Pulmonary artery endothelial cell (primary cell): ENCODE data around the gene ARNT2. TPM values are rescaled to one million over a fixed set of nuclear protein-coding genes. Genes with fewer than 3 reads are reported as not detected.

Source experiments
- DNase-seq: peaks from one replicate; pipeline ENCODE4 v3.0.0-alpha.2; 2011; ENCODE audit warnings: low read depth, low spot score
- total RNA-seq: library from RNA; depleted of rRNA; stranded (reverse); fragments of >200 nt; gene quantifications from 2 replicates; pipeline ENCODE4 v1.2.3, GENCODE V29; 2014

ARNT2 gene
- total RNA-seq, 1 donor from 2014 or later, result 0.13 TPM

DNA sequence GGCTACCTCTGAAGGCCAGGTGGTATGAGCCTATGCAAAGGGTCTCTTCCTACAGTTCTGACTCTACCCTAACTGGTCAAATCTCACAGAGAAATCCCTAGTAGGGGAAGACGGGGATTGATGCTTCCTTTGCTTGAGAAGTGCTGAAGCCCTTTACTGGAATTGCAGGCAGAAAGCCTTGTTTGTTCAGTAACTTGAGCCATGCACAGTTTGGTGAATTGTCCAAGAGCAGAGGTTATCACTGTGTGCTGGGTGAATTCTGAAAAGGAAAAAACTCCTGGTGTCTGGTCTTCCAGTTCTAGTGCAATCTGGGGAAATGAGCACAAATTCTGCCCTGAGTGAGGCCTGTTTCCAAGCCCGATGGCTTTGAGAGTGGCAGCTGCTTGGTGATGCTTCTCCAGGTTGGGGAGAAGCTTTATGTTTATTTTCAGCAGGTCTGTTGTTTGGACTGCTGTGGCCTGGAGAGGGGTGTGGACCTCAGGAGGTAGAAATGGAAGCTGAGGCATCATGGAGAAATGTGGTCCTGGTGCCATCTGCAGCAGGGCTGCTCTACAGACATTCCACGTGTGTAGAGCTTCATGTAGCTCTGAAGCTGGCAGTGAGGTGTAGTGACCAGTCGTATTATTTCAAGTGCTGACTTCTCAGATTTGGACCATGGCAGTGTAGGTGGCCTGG is 60.9 kb downstream of the ARNT2 start:
- DNase-seq, result no peak

DNA sequence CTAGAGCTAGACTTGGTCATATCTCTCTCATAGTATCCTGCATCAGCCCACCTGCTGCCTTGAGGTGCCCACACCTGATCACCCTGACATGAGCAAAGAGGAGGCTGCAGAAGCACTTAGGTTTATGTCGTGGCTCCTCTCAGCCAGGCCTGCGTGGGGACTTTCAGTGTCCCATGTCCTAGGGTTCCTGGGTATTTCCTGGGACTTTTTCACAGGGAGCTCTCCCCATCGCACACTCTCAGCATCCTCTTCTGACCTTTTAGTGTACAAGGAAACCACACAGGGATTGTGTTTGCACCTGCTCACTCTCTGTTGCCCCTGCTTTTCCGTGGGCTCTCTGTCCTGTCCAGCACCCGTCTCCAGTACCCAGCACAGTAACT is 61.4 kb downstream of the ARNT2 start:
- DNase-seq, result no peak

GRCh38 chr15:80466543-80466942 is 62.4 kb downstream of the ARNT2 start:
- no peak for DNase-seq

DNA sequence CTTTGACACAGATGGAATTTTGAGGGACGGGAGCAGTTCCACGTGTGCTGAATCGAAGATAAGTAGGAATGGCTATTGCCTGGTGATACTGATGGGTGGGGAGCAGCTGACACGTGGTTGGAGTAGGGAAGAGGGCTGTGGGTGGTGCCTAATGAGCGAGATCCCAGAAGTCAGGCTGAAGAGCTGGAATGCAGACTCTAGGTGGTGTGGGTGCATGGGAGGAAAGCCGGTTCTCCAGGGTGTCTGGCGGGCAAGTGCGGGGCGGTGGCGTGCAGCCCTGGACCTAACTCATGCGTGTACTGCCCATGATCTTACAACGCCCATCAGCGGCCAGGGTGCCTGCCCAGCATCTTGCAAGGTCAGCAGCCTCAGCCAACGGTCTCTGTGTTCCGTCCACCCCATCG is 63.1 kb downstream of the ARNT2 start:
- DNase-seq, result no peak

DNA sequence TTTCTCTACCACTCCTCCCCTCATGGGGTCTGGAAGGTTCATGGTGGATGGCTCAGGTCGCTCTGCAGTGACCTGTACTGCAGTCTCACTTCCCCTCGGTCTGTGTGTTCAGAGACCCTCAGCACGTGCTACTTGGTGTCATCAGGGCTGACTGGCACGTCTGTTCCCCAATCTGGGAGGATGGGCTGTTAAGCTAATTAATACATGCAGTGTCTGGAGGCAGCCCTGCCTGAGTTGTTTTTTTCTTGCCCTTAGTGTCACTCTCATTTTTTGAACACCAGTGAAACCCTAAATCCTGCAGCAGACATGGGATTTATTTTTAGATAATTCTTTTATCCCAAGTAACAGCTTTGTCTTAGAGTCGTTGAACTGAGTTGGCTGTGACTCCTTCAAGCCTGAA is 64.6 kb downstream of the ARNT2 start:
- no peak for DNase-seq

- DNase-seq, result no peak
Observed at GRCh38 chr15:80471881-80472280, 67.7 kb downstream of the ARNT2 start.

GRCh38 chr15:80473286-80474223 is 69.4 kb downstream of the ARNT2 start:
- no peak for DNase-seq

DNA sequence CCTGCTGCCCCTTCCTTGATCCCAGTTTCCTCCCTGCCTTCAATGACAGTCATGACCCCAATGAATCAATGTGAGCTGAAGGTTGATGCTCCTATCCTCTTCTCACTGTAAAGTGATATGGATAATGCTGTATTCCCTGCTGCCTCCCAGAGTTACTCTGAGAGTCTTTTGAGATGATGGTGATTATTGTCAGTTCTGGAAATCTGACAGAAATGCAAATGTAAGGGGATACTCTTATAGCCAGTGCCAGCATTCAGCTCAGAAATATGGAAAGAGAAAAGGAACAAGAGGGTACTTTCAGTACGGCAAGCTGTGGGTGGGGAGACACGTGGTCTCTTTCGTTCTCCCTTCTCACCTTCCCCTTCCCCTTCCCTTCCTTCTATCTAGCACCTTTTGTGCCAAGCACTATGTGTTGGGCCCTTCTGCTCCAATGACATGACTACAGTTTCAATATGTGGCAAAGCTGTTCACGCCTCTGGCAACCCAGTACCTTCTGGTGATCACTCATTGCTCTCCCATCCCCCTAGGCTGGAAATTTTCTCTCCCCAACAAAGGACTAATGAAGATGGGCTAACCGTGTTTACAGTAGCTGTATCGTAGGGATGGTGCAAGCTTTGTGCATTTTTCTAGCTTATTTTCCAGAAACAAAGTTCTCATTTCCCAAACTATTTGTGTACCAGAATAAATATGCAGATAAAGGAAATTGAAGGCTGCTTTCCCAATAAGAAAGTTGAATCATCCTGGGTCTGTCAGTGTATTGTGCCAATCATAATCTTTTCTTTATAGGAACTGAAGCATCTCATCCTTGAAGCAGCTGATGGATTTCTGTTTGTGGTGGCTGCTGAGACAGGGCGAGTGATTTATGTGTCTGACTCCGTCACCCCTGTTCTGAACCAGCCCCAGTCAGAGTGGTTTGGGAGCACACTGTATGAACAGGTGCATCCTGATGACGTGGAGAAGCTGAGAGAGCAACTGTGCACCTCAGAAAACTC is 70.3 kb downstream of the ARNT2 start:
- no peak for DNase-seq

DNA sequence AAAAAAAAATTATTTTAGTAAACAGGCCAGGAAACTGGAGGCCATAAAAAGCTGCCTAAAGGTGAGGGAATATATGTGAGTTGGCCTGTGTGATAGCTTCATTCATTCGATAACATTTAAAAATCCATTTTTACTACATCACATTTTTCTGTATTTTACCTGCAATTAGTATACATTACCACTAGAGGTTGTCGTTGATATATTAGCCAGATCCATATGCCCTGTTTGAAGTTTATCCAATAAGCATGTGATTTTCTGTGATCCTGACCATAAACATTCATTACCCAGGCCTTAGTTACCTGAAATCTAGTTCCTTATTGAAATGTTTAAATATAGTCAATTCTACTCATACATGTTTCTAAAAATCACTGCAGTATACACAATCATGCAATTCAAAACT is 71.4 kb downstream of the ARNT2 start:
- no peak for DNase-seq

DNA sequence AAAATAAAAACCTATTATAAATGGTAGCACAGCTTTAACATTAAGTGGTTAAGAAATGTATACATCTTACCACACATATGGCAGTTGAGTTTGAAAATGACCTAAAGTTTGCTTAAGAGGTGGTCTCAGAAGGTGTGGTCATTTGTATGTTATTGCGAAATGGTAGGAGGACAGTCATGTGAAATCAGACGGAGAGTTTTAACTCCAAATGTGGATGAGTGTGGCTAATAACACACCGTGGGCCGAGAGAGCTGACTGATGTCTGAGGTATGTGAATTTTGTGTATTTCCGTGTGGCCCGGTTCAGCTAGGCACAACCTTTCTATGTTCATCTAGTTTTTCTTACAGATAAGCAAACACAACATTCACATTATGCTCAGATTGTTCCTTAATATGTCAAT is 71.9 kb downstream of the ARNT2 start:
- DNase-seq, result no peak

DNA sequence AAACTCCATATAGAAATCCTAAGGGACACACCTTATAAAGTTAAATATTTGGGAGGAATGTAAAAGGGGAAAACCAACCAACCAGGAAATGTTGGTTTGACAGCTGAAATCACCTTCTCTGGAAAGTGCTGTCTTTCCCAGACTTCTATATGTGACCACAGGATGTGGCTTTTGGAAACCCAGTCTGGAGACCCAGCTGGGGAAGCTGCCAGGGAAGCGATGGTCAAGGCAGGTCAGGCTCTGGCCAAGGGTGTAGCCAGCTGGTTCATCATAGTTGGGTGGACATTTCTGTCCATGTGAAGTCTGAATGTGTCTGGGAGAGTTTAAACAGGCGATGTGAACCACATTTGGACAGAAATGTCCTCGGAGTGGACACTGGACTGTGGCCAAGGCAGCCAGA is 73.9 kb downstream of the ARNT2 start:
- no peak for DNase-seq

DNA sequence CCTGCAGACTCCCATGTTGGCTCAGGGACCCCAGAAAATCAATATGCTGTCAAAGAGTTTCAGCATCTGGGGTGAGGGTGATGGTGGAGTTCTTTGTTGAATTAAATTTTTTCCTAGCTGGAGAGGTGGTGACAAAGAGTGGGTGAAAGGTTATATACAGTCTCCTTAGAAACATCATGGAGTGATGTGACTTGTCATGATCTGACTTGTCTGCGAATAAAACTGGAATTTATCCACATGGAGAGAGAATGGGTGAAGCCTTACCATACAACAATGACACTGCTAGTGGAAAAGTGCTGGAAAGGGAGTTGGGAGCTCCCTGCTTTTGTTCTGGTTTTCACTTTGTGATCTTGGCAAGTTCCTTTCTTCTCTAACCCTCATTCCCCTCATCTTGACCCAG is 75.0 kb downstream of the ARNT2 start:
- no peak for DNase-seq

DNA sequence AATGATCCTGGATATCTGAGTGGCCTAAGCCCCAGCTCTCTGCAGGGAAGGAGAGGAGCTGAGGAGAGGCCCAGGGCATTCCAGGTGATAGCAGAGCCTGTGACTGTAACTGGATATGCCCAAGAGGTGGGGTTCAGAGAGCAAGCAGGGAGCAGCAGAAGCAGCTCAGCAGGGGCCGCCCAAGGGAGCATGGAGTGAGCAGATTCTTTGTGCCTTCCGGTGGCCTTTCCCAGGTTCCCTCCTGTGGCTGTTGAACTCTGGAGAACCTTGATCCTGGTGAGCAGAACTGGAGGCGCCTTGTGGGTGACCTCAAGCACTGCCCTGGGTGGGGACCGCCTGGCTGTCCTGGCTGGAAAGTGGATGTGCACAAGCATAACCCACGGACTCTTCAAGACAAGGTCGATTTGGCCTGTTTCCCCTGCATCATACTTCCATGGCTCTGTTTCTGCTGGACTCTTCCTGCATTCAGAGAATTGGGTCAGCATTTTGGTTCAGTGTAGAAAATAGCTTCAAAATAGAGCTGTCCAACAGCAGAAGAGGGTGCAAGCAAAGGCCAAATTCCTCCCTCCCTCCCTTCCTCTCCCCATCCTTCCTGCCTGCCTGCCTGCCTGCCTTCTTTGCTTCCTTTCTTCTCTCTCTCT is 76.1 kb downstream of the ARNT2 start:
- no peak for DNase-seq

- no peak for DNase-seq
Observed at GRCh38 chr15:80480909-80481308, 76.7 kb downstream of the ARNT2 start.

DNA sequence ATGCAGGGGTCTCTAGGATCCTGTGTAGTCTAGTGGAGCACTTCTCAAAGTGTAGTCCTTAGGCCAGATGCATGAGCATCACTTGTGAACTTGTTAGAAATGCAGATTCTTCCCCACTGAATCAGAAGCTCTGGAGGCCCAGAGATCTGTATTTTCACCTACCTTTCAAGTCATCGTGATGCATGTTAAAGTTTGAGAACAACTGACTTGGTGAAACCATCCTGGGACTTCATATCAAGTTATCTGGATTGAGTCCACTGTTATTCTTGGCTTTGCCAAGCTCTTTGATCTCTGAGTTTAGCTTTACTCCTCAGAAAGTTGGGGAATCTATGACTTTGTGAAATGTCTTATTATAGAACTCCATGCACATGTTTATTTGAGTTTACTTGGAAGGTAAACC is 78.5 kb downstream of the ARNT2 start:
- no peak for DNase-seq

DNA sequence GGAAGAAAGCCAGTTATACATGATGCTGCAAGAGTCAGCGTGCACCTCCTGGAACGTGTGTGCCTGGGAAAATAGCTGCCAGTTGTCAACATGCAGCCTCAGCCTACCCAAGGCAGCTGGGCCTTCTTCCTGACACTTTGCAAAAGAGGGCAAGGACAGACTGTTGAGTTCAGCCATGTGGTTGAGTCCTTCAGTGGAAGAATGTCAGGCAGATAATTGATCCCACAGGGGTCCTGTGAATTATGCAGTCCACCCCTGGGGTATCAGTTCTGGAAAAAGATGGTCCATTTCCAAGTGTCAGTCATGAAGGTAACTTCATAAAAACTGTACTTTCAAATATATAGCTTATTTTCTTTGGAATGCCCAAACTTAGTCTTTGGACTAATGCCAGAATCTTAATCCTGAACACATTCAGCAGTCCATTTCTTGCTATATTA is 79.6 kb downstream of the ARNT2 start:
- DNase-seq, result no peak

DNA sequence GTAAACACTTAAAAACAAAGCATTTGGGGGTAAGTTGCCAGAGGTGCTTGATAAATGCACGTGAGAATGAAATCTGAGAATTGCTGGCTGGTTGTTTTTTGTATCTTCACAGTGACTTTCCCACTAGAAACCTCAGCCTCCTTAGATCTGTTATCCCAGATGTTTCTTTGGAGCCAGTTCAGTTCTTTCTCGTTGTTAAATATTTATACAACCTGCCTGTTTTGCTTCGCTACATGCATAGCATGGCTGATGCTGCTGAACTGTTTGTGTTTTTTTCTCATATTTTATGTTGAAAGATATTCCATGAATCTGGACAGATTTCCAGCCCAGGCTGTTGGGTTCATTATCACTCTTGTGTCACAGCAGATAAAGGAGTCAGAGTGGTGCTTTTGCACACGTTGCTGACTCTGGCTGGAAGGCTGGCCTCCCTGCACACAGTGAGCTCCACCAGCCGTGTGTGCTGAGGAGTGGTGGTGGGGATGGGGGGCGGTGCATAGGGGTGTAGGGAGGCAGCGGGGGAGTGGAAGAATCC is 80.2 kb downstream of the ARNT2 start:
- DNase-seq, result no peak

DNA sequence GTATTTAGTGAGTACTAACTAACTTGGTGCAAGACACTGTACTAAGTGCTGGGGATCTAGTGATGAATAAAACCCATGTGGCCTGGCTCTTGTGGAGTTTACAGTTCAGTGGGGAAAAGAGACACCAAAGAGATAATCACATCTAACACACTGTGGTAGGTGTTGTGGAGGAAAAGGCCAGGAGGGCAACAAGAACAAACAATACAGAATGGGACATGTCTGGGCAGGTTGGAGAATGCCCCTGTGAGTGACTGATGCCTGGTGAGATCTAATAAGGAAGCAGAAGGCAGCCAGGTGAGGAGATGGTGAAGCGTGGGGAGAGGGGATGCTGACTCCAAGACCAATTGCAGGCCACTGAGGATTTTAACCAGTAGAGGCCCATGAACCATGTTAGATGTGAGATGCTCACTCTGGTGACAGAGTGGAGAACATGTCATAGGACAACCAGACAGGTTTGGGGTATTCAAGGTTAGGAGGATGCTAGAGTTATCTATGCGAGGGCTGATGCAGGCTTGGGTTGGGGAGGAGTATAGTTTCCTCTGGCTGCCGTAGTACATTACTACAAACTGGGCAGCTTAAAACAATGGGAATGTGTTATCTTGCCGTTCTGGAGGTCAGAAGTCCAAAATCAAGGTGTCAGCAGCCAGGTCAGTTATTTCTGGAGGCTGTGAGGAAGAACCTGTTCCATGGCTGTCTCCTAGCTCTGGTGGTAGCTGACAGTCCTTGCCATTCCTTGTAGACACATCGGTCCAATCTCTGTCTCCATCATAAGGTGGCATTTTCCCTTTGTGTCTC is 81.4 kb downstream of the ARNT2 start:
- no peak for DNase-seq

DNA sequence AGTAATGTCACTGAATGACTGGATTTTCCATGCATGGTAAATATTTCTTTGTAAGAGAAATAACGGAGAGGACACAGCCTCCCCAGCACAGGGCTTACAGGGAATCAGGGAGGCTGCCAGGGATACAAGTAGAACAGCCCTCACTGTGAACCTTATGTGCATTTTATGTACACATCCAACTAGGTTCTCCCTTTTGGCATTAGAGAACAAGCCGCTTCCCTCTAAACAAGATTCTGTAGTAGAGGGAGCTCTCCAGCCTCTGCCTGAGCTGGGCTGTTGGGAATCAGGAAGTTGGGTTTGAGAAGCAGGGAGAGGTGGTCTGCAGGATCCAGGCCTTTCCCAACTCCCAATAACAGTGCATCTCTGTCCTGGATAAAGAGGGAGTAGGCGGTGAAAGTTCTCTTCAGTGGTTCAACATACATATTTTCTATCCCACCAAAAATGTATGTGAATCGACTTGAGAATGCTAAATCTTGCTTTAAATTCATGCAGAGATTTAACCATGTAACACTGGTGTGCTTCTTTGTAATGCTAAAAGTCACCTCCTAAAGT is 83.7 kb downstream of the ARNT2 start:
- no peak for DNase-seq
